SU-DHL-6 (cell line): ENCODE results near the gene SYNGR1.

Experiments used
- EZH2phosphoT487 ChIP-seq: fragments of 200-600 bp; sonication (generic), shearing (Covaris generic); conservative IDR thresholded peaks from 2 replicates; pipeline ENCODE4 v1.6.1; 2018; ENCODE audit warnings: mild to moderate bottlenecking, antibody characterized with exemption, low read length, moderate library complexity, mixed read lengths
- TF ChIP-seq, protein P1 (sequence below): fragments of 200-600 bp; sonication (generic); IDR thresholded peaks from one replicate; pipeline ENCODE4 v1.5.1; 2017; ENCODE audit warnings: antibody characterized with exemption, mild to moderate bottlenecking, low read length, moderate library complexity; ENCODE audit not compliant: insufficient read depth, poor library complexity, severe bottlenecking

GRCh38 chr22:39309881-39310714, 39.7 kb upstream of the SYNGR1 start:
- TF ChIP-seq, protein P1, sequence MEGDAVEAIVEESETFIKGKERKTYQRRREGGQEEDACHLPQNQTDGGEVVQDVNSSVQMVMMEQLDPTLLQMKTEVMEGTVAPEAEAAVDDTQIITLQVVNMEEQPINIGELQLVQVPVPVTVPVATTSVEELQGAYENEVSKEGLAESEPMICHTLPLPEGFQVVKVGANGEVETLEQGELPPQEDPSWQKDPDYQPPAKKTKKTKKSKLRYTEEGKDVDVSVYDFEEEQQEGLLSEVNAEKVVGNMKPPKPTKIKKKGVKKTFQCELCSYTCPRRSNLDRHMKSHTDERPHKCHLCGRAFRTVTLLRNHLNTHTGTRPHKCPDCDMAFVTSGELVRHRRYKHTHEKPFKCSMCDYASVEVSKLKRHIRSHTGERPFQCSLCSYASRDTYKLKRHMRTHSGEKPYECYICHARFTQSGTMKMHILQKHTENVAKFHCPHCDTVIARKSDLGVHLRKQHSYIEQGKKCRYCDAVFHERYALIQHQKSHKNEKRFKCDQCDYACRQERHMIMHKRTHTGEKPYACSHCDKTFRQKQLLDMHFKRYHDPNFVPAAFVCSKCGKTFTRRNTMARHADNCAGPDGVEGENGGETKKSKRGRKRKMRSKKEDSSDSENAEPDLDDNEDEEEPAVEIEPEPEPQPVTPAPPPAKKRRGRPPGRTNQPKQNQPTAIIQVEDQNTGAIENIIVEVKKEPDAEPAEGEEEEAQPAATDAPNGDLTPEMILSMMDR = no peak
- TF ChIP-seq EZH2phosphoT487 = no peak
